Glutamatergic neuron (in vitro differentiated cells): ENCODE data around the gene TULP3. TPM values are rescaled to one million over a fixed set of nuclear protein-coding genes. Genes with fewer than 3 reads are reported as not detected.

ENCODE experiments used
- DNase-seq: peaks from one replicate; pipeline ENCODE4 v3.0.0; 2022
- H3K27ac Mint-ChIP-seq: one replicate; pipeline ENCODE4 v1.8.0; 2020; ENCODE audit warnings: mild to moderate bottlenecking, mixed read lengths, inconsistent platforms; ENCODE audit not compliant: unreplicated experiment
- H3K27me3 Mint-ChIP-seq: one replicate; pipeline ENCODE4 v1.8.0; 2020; ENCODE audit warnings: mild to moderate bottlenecking, moderate library complexity, mixed read lengths, inconsistent platforms; ENCODE audit not compliant: unreplicated experiment
- H3K36me3 Mint-ChIP-seq: one replicate; pipeline ENCODE4 v1.8.0; 2020; ENCODE audit warnings: mild to moderate bottlenecking, mixed read lengths, inconsistent platforms; ENCODE audit not compliant: unreplicated experiment
- H3K4me1 Mint-ChIP-seq: one replicate; pipeline ENCODE4 v1.8.0; 2020; ENCODE audit warnings: mild to moderate bottlenecking, low read depth, mixed read lengths, inconsistent platforms; ENCODE audit not compliant: unreplicated experiment
- H3K4me3 Mint-ChIP-seq: one replicate; pipeline ENCODE4 v1.8.0; 2020; ENCODE audit warnings: mild to moderate bottlenecking, mixed read lengths, inconsistent platforms; ENCODE audit not compliant: unreplicated experiment
- H3K9me3 Mint-ChIP-seq: one replicate; pipeline ENCODE4 v1.8.0; 2020; ENCODE audit warnings: mild to moderate bottlenecking, moderate library complexity, mixed read lengths, inconsistent platforms; ENCODE audit not compliant: unreplicated experiment
- total RNA-seq: library from RNA; stranded (reverse); fragmentation: NEBNext Ultra II Directional; extraction: Animal tissue kit (Norgen Biotek cat#: 25700); gene quantifications from one replicate; pipeline ENCODE4 v1.2.1, GENCODE V29; 2021; ENCODE audit not compliant: unreplicated experiment
- TF ChIP-seq, protein P1 (sequence below): fragments of 200-600 bp; sonication (generic); IDR thresholded peaks from one replicate; pipeline ENCODE4 v1.5.0; 2021; ENCODE audit not compliant: partially characterized antibody, unreplicated experiment

TULP3 gene
- total RNA-seq, 1 donor from 2014 or later, result 12.5 TPM

DNA sequence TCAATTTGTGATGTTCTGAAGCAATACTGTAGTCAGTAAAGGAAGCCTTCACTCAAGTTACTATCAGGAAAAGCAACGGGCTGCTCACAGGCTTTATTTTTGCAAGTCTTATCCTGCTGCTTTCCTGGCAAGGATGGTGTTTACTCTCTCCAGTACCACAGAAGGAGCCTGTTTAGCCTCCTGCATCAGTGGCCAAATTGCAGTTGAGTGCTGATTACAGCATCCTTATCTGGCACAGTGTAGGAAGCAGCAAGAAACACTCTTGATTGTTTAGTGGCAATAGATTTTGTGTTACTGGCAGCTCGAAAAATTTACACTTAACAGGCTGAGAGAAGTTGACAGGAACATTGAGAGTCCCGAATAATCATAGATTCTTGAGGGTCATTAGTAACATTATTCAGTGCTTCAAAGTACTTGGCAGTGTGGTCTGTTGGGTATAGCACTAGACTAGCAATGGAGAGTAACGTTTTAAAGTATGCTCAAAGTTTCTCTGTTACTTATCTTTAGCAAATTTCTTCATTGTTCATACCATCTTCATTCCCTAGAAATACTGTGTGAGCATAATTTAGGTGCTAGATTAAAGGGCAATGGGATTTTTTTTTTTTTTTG, 11.7 kb downstream of the TULP3 start:
- Mint-ChIP-seq H3K36me3 (no peaks in the 10 kb centered on the region), H3K9me3 (no peaks in the 10 kb centered on the region), H3K27ac (no peak overlapping the region), H3K4me1 (no peaks in the 10 kb centered on the region), H3K27me3 (no peaks in the 10 kb centered on the region), H3K4me3 (no peak overlapping the region)
- DNase-seq, result no peak
- TF ChIP-seq, protein P1, sequence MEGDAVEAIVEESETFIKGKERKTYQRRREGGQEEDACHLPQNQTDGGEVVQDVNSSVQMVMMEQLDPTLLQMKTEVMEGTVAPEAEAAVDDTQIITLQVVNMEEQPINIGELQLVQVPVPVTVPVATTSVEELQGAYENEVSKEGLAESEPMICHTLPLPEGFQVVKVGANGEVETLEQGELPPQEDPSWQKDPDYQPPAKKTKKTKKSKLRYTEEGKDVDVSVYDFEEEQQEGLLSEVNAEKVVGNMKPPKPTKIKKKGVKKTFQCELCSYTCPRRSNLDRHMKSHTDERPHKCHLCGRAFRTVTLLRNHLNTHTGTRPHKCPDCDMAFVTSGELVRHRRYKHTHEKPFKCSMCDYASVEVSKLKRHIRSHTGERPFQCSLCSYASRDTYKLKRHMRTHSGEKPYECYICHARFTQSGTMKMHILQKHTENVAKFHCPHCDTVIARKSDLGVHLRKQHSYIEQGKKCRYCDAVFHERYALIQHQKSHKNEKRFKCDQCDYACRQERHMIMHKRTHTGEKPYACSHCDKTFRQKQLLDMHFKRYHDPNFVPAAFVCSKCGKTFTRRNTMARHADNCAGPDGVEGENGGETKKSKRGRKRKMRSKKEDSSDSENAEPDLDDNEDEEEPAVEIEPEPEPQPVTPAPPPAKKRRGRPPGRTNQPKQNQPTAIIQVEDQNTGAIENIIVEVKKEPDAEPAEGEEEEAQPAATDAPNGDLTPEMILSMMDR, result no peak

- Mint-ChIP-seq H3K9me3 (no peaks in the 10 kb centered on the region), H3K27ac (no peak overlapping the region), H3K36me3 (no peaks in the 10 kb centered on the region), H3K4me3 (no peak overlapping the region), H3K4me1 (no peaks in the 10 kb centered on the region), H3K27me3 (no peaks in the 10 kb centered on the region)
- TF ChIP-seq, protein P1, result no peak
- DNase-seq, result no peak
Measured at GRCh38 chr12:2904260-2904659, 13.6 kb downstream of the TULP3 start.

- H3K27me3 Mint-ChIP-seq, result no peaks in the 10 kb centered on the region
- no peak overlapping the region for H3K27ac Mint-ChIP-seq
- TF ChIP-seq, protein P1, result no peak
- no peak for DNase-seq
- H3K4me1 Mint-ChIP-seq, result no peaks in the 10 kb centered on the region
- no peak overlapping the region for H3K4me3 Mint-ChIP-seq
- H3K36me3 Mint-ChIP-seq, result no peaks in the 10 kb centered on the region
- peaks cover 1% of the 10 kb centered on the region for H3K9me3 Mint-ChIP-seq
Measured at GRCh38 chr12:2912216-2912575, 21.5 kb downstream of the TULP3 start.

DNA sequence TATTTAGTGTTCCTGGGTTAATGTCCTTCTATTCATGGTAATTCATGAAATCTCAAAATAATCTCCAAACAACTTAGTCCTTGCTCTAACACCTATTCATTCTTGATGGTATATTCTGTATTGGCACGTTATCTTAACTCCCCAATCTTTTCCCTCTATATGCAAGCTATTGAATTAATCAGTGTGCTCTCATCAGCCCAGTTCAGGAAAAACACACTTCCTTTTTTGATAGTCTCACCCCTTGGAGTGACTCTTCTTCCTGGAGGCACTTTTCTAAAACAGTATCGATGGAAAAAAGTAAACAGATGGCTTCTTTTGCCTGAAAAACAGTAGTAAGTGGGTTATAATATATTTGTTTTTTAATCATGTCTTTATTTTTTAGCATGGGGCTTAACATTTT, 28.6 kb downstream of the TULP3 start:
- H3K27me3 Mint-ChIP-seq, result peaks cover 4% of the 10 kb centered on the region
- no peaks in the 10 kb centered on the region for H3K36me3 Mint-ChIP-seq
- H3K4me3 Mint-ChIP-seq, result no peak overlapping the region
- no peak for DNase-seq
- H3K27ac Mint-ChIP-seq, result no peak overlapping the region
- no peaks in the 10 kb centered on the region for H3K4me1 Mint-ChIP-seq
- TF ChIP-seq, protein P1, result no peak
- no peaks in the 10 kb centered on the region for H3K9me3 Mint-ChIP-seq

GRCh38 chr12:2922329-2922728, 31.6 kb downstream of the TULP3 start:
- TF ChIP-seq, protein P1, result no peak
- DNase-seq, result no peak
- Mint-ChIP-seq H3K27me3 (peaks cover 4% of the 10 kb centered on the region), H3K4me3 (no peak overlapping the region), H3K9me3 (no peaks in the 10 kb centered on the region), H3K27ac (no peak overlapping the region), H3K36me3 (no peaks in the 10 kb centered on the region), H3K4me1 (no peaks in the 10 kb centered on the region)
